SIG-M5 (cell line): Measurements from ENCODE around the gene MRPL4.
"Not testable (repeated sequence)": the region's sequence is repeated elsewhere in the genome, so short reads cannot be mapped to it uniquely, and the experiment has no call there.

ENCODE experiments used
- DNase-seq: peaks from one replicate; lab custom pipeline; 2025; lab: John Stamatoyannopoulos, UW

The MRPL4 gene

DNA sequence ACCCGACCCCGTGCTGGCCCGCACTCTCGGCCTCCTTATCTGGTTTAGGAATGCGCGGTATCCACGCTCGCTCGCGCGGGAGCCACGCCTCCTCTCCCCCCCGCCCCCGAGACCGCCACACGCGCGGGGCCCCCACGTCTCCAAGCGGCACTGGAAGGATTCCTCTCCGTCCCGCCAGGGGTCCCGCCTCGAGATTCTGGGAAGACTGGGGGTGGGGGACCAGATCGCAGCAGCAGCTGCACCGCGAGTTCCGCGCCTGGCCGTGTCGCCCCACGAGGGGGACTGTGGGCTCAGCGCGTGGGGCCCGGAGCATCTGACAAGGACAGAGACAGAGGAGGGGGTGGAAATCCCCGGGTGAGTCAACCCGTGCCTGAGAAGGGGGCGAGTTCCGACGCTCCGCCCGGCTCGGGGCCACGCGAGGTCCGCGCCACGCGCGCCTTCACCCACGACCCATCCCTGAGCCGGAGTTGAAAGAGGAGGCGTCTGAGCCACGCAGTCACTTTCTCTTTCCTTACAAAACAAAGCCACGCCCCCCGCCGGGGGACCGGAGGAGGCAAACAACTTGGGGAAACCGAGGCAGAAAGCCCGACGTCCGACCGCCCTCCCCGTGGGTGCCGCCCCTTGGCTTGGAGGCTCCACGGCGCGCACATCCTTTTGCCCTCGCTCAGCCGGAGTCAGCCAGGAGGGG lies 21.7 kb upstream of the MRPL4 start:
- DNase-seq, result no peak

DNA sequence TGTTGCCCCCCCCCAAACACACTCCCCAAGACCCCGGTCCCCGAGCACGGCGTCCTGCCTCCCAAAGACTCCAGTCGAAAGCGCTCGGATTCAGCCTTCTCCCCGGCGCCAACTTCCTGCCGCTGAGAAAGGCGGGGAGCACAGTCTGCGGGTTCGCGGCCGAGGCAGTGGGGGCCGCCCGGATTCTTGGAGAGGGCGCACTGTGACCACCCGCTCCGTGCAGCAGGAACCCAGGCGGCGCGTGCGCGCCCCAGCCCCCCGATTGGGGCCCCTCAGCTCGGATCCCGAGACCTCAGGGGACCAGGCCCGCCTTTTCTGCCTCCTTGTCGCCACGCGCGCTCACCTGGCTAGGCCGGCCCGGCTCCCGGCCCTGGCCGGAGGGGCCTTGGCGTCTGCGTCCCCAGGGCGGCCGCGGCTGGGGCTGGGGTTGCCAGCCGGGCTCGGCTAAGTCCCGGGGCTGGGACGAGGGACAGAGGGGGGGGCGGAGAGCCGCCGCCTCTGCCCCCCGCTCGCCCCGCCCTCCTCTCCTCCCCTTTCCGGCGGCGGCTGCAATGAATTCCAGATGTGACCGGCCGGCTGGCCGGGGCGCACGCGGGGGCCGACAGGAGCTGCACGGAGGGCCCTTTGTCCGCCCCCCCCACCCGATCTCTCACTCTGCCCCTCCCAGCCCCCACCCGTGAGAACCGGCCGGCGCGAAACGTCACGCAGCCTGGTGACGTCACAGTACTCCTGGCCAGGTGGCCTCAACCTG lies 21.0 kb upstream of the MRPL4 start, which contains the start of gene S1PR2:
S1PR2 (minus strand) TSS at position 471 of the 751 bp plus-strand sequence. CDS start 6,426 bp downstream, outside the sequence.
- DNase-seq, result no peak

DNA sequence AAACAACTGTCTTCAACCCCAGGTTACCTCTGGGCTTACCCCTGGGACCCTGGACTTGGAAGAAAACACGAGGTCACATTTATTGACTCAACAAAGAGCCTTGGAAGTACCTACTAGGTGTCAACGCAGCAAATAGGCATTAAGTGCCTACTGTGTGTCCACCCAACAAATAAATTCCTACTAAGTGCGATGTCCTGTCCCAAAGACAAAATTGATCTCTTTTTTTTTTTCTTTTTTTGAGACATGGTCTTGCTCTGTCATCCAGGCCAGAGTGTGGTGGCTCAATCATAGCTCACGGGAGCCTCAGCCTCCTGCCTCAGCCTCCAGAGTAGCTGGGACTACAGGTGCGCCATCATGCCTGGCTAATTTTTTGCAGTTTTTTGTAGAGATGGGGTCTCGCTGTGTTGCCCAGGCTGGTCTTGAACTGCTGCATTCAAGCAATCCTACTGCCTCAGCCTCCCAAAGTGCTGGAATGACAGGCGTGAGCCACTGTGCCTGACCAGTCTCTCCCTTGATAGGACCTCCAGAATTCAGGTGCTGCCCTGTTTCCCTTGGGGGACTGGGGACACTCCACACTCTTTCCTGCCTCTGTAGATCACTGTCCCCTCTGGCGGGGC lies 20.3 kb upstream of the MRPL4 start:
- no peak for DNase-seq

DNA sequence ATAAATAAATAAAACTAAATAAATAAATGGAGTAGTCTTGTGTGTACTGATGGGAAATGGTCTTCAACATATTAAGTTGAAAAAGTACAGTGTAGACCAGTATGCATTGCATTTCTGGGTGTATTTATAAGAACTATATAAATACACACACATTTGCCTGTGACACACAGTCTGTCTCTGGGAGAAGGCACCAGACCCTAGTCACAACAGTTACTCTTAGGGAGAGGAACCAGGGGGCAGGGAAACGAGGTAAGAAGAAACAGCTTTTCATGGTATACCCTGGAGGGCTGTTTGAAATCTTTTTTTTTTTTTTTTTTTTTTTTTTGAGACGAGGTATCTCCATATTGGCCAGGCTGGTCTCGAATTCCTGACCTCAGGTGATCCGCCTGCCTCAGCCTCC lies 18.1 kb upstream of the MRPL4 start:
- no peak for DNase-seq

DNA sequence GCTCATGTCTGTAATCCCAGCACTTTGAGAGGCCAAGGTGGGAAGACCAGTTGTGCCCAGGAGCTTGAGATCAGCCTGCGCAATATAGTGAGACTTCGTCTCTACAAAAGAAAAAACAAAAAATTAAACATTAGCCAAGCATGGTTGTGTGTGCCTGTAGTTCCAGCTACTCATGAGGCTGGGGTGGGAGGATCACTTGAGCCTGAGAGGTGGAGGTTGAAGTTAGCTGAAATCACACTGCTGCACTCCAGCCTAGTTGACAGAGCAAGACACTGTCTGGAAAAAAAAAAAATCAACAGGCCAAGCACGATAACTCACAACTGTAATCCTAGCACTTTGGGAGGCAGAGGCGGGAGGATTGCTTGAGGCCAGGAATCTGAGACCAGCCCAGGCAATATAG lies 17.0 kb upstream of the MRPL4 start:
- no peak for DNase-seq

DNA sequence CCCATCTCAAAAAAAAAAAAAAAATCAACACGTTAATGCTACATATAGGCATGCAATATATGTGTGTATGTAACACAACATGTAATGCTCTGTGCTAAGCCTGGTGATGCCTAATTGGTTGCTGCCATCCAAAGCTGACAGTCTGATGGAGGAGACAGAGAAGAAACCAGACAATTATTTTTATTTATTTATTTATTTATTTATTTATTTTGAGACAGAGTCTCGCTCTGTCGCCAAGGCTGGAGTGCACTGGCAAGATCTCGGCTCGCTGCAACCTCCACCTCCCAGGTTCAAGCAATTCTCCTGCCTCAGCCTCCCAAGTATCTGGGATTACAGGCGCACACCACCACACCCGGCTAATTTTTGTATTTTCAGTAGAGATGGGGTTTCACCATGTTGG lies 16.6 kb upstream of the MRPL4 start:
- DNase-seq, result not testable (repeated sequence)

DNA sequence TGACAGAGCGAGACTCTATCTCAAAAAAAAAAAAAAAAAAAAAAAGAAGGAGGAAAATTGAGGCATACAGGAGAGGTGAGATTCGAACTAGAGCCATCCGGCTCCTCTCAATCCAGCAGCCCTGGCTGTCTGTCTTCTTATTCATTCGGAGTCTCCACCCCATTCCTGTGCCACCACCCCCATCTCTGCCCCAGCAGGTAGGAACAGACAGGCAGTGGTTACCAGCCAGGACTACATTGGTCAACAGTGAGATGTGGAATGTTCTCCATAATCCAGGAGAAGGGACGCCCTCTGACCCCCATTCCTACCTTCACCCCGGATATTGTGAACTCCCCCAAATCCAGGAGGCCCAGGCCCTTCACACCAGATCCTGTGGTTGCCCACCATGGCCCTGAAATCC lies 14.3 kb upstream of the MRPL4 start:
- no peak for DNase-seq

DNA sequence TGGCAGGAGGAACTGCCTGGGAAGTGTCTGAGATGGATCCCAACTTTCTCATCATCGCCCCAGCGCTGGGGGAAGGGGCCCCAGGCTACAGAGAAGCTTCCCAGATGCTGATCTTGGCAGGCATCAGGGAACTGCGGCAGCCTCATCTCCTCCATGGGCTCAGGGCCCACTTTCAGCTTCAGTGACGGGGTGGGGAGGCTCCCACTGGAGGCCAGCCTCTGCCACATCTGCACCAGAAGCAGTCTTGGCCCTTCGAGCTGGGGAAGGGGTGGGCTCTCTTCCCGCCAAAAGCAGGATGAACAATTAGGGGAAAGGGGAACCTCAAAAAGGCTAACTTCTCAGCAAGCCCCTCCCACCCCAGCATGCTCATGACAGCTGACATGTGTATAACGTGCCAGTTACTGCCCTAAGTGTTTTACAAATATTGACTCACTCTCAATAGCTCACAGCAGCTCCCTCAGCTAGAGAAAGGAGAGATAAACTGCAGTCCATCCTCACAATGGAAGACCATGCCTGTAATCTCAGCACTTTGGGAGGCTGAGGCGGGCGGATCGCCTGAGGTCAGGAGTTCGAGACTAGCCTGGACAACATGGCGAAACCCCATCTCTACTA lies 13.7 kb upstream of the MRPL4 start:
- DNase-seq, result no peak

DNA sequence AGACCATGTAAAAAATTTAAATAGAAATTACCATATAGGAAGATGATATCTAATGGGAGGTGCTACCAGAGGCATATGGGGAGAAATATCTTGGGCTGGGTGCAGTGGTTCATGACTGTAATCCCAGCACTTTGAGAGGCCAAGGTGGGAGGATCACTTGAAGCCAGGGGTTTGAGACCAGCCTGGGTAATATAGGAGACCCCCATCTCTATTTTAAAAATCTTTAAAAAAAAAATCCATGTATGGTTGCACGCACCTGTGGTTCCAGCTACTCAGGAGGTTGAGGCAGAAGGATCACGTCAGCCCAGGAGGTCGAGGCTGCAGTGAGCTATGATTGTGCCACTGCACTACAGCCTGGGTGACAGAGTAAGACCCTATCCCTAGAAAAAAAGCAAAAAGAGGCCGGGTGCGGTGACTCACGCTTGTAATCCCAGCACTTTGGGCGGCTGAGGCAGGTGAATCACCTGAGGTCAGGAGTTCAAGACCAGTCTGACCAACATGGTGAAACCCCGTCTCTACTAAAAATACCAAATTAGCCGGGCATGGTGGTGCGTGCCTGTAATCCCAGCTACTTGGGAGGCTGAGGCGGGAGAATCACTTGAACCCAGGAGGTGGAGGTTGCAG lies 10.1 kb upstream of the MRPL4 start:
- DNase-seq, result not testable (repeated sequence)

DNA sequence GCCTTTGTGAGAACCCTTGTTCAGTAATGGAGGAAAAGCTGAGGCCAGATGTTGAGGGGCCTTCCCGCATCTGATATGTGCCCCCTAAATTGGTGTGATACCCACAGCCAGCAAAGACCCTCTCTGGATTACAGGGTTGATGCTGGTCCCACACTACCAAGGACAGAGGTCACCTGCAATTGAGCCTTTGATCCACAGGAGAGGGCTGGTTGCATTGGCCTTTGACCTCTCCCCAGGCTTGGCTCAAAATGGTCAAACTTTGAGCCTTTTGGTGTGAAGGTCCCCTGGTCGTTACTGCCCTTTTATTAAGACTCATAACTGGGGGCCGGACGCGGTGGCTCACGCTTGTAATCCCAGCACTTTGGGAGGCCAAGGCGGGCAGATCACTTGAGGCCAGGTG lies 8.4 kb upstream of the MRPL4 start:
- no peak for DNase-seq

DNA sequence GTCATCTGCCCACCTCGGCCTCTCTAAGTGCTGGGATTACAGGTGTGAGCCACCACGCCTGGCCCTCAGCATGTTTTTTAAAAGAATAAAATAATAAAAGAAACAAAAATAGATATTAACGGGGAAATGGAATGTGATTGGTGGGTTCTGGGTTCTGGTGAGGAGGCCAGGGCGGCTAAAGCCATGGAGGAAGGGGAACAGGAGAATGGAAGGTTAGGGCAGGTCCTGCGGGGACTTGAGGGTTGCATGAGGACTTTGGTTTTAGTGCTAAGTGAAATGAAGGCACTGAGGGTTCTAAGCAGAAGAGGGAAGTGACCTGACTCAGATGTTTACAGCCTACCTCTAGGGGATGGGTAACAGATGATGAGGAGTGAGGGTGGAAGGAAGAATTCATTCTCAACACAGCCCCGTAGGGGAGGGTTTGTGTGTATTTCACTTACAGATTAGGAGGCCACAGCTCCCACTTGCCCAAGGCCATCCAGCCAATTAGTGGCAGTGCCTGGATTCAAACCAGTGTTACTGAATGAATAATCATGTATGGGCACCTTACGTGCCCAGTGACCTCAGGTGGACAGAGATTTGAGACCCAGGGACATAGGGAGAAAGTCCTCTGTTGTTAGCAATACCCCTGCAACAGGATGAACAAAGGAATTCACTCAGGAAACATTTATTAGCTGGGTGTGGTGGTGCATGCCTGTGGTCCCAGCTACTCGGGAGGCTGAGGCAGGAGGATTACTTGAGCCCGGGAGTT lies 6.7 kb upstream of the MRPL4 start:
- no peak for DNase-seq

DNA sequence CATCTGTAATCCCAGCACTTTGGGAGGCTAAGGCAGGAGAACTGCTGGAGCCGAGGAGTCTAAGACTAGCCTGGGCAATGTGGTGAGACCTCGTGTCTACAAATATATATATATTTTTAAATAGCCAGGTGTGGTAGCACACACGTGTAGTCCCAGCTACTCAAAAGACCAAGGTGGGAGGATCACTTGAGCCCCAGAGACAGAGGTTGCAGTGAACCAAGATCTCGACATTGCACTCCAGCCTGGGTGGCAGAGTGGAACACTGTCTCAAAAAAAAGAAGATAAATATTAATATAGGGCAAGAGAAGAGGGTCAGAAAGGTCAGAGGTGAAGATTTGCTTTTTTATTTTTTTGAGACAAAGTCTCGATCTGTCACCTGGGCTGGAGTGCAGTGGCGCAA lies 5.5 kb upstream of the MRPL4 start:
- no peak for DNase-seq

DNA sequence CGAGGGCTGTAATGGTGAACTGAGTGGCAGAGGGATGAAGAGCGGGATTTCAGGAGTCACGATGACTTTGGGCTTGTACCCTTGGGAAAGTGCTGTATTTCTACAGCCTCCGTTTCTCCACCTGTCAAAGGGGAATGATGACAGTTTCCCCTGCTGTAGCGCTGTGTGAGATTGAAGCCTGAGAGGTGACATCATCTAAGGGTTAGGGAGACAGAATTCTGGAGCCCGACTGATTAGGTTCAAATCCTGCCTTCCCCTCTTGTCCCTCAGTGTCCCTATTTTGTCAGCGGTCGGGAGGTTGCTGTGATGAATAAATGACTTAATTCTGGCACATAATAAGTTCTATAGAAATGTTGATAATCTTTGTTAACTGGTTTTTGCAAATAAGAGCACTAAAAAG lies 693 bp downstream of the MRPL4 start:
- DNase-seq, result no peak

DNA sequence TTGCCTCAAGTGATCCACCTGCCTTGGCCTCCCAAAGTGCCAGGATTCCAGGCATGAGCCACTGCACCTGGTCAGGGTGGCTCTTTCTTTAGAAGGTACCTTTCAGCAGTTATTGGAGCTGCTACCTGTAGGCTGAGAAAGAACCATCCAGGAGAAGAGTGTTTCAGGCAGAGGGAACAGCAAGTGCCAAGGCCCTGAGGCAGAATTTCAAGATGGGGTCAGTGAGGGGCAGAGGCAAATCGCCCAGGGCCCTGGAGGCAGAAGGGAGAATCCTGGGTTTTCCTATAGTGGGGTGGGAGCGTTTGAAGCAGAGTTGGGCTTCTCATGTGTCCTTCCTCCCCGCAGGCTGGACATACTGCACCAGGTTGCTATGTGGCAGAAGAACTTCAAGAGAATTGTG lies 2.2 kb downstream of the MRPL4 start:
- DNase-seq, result no peak

DNA sequence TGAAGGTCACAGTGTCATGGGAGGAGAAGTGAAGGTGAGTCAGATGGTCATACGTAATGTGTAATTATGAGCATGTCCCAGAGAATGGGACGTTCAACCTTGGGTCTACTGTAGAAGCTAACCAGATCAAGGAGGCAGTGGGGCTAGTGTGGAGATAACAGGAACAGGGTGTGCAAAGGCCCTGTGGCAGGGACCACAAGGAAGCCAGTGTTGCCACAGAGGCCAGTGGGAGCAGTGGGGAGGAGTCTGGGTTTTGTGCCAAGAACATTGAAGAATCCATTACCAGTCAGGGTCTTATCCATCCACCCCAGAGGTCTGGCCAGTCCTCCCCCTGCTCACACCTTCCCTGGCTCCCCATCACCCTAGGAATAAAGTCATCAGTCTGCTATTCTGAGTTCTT lies 3.3 kb downstream of the MRPL4 start:
- DNase-seq, result no peak

DNA sequence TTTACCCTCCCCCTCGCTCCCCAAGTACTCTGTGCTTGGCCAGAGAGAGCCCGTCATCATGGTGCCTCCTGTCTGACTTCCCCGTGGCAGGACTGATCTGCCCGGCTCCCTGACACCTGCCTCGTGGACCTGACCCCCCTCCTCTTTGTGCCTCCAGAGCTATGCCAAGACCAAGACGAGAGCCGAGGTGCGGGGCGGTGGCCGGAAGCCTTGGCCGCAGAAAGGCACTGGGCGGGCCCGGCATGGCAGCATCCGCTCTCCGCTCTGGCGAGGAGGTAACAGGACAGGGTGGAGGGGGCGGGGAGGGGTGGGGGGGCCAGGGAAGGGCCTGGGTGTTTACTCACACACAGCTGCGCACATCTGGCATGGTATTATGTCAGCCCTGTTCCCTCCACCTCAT lies 4.5 kb downstream of the MRPL4 start:
- no peak for DNase-seq

DNA sequence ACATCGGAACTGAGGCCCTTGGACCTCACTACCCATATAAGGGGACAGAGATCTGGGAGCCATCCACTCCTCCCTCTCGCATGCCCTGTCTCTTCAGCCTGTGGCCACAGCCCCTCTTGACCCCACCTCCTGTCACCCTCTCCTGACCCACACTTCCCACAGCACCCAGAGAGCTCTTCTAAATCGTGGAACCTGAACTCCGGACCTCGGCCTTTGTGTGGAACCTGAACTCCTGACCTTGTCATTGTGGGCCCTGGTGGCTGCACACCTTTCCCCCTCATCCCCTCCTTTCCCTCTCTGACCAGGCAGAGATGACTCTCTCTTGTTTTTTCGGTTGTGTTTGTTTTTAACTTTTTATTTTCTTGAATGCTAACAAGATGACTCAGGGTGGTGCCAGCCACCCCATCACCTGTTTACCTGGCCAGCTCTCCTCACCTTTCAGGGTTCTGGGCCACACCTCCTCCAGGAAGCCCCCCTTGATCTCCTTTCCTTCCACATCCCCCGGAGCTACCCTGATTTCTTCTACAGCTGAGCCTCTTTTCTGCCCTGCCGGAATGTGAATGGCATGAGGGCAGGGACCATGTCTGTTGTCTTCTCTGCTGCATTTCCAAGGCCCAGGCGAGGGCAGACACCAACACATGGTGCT lies 5.1 kb downstream of the MRPL4 start:
- no peak for DNase-seq

DNA sequence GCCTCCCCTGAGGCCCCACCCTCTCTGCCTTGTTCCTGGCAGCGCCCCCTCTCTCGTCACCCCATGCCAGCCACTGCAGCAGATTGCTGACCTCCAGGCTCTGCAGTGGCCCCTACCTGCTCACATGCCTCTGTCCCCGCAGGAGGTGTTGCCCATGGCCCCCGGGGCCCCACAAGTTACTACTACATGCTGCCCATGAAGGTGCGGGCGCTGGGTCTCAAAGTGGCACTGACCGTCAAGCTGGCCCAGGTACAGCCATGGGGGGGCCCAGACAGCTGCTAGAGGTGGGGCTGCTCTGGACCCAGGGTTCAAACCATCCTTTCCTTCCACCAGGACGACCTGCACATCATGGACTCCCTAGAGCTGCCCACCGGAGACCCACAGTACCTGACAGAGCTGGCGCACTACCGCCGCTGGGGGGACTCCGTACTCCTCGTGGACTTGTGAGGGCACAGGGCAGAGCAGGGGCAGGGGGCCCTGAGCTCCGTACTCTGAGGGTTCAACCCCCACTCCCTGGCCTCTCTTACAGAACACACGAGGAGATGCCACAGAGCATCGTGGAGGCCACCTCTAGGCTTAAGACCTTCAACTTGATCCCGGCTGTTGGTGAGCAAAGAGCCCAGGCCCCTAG lies 6.2 kb downstream of the MRPL4 start:
- no peak for DNase-seq

DNA sequence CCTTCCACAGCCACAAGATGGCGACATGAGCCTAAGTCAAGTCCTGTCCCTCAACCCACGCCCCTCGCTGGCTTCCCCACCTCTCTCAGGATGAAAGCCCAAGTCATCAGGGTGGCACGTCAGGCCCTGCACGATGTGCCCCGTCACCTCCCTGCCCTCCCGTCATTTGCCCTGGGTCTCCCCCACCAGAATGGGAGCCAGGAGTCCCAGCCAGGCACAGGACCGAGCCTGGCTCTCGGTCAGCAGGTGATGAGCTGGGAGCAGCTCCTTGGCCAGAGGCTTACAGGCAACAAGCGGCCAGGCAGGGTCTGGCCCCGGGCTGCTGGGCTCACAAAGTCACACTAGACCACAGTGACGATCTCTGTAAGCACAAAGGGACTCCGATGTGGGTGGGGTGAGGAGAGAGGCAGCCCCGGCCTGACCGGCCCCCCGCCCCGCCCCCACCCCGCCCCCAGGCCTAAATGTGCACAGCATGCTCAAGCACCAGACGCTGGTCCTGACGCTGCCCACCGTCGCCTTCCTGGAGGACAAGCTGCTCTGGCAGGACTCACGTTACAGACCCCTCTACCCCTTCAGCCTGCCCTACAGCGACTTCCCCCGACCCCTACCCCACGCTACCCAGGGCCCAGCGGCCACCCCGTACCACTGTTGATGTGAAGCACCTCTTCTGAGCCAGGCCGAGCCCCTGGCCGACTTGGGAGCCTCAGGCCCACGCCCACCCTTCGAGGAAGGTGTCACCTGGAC lies 7.3 kb downstream of the MRPL4 start:
- DNase-seq, result no peak

DNA sequence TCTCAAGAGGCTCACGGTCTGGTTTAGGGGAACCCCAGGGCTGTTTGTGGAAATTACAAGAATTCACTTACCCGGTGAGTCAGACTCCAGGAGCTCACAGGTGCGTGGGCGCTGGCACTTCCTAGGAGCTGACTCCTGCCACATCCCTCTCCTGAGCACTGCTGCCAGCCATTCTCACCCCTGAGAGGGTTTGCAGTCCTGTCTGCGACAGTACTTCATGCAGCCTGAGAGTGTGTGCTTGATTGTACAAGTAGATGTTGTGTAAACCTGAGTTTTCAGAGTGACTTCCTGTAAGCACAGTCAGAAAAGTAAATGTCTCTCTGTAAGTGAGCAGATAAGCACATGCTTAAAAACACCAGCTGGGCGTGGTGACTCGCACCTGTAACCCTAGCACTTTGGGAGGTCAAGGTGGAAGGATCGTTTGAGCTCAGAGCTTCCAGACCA lies 8.1 kb downstream of the MRPL4 start:
- DNase-seq, result no peak
